Spinal cord (tissue), 10 donors: ENCODE measurements around the gene TNNI3. TPM values are rescaled to one million over a fixed set of nuclear protein-coding genes. Genes with fewer than 3 reads are reported as not detected.
"Not testable (repeated sequence)": the region's sequence is repeated elsewhere in the genome, so short reads cannot be mapped to it uniquely, and the experiment has no call there.

Experiments
- DNase-seq, 6 donors: peaks; one replicate each; pipeline versions ENCODE4 v3.0.0 to v3.0.0-alpha.2; 2013 to 2015; ENCODE audit warnings: low spot score in 6 of 6, low read depth in 4 of 6
- H3K27ac ChIP-seq: one replicate; pipeline ENCODE4 v1.5.1; 2013; ENCODE audit warnings: low read depth, low read length, control low read depth
- H3K27me3 ChIP-seq: one replicate; pipeline ENCODE4 v1.6.1; 2013; ENCODE audit warnings: low read length; ENCODE audit not compliant: control insufficient read depth, insufficient read depth
- H3K36me3 ChIP-seq: one replicate; pipeline ENCODE4 v1.6.1; 2013; ENCODE audit warnings: low read length; ENCODE audit not compliant: control insufficient read depth, insufficient read depth
- H3K4me1 ChIP-seq: one replicate; pipeline ENCODE4 v1.6.1; 2013; ENCODE audit warnings: low read length; ENCODE audit not compliant: control insufficient read depth, insufficient read depth
- H3K4me3 ChIP-seq: one replicate; pipeline ENCODE4 v1.5.1; 2013; ENCODE audit warnings: low read depth, low read length, control low read depth
- H3K9me3 ChIP-seq: one replicate; pipeline ENCODE4 v1.6.1; 2013; ENCODE audit warnings: low read length; ENCODE audit not compliant: control insufficient read depth, insufficient read depth
- WGBS: methylation state at CpG from one replicate; pipeline ENCODE4 v1.1.5; 2013; ENCODE audit warnings: missing lambda C conversion rate; ENCODE audit not compliant: insufficient coverage; 5-methylcytosine and 5-hydroxymethylcytosine counted together
- polyA plus RNA-seq, 2 donors: library from polyadenylated mRNA; unstranded; fragments of 120-200 nt; gene quantifications; one replicate each; pipeline ENCODE4 v1.2.1, GENCODE V29; 2013; ENCODE audit not compliant: insufficient read length in 2 of 2
- total RNA-seq, 2 donors: library from RNA; depleted of rRNA in 1 of 2; stranded (reverse); fragments of 120-200 nt in 1 of 2; fragments of >200 nt in 1 of 2; gene quantifications; one replicate each; pipeline versions ENCODE4 v1.2.3 to v1.2.4, GENCODE V29; 2013 to 2014
- donor health status: healthy.

The TNNI3 gene
- total and polyA plus RNA-seq, 4 donors = 3.2 to 5.5 (median 4.3) TPM

- Histone ChIP-seq H3K9me3 (no peaks in the 10 kb centered on the region), H3K4me3 (no peak overlapping the region), H3K4me1 (peaks cover 19% of the 10 kb centered on the region), H3K36me3 (no peaks in the 10 kb centered on the region), H3K27me3 (peaks cover 58% of the 10 kb centered on the region), H3K27ac (no peak overlapping the region)
- DNase-seq = no peak
- WGBS = 7% methylated on average over 31 of the region's 32 CpGs
Observed at GRCh38 chr19:55160986-55161365, 3.4 kb upstream of the TNNI3 start.

- WGBS = 3% methylated on average over 33 of the region's 33 CpGs
- peak in 2 of 6 donors; percentile 53 to 62 for DNase-seq
- peaks cover 16% of the 10 kb centered on the region for H3K4me1 ChIP-seq
- peaks cover 54% of the 10 kb centered on the region for H3K27me3 ChIP-seq
- H3K4me3 ChIP-seq = no peak overlapping the region
- H3K9me3 ChIP-seq = no peaks in the 10 kb centered on the region
- H3K27ac ChIP-seq = no peak overlapping the region
- H3K36me3 ChIP-seq = no peaks in the 10 kb centered on the region
Observed at GRCh38 chr19:55160128-55160985, 2.8 kb upstream of the TNNI3 start.

- Histone ChIP-seq H3K4me3 (no peak overlapping the region), H3K27me3 (peaks cover 57% of the 10 kb centered on the region), H3K36me3 (no peaks in the 10 kb centered on the region), H3K9me3 (no peaks in the 10 kb centered on the region), H3K27ac (no peak overlapping the region), H3K4me1 (peaks cover 16% of the 10 kb centered on the region)
- WGBS = 71% methylated on average over 18 of the region's 18 CpGs
- no peak for DNase-seq
Observed at GRCh38 chr19:55158848-55159749, 1.6 kb upstream of the TNNI3 start.

- H3K27ac ChIP-seq = no peak overlapping the region
- WGBS = 56% methylated on average over 4 of the region's 4 CpGs
- no peak overlapping the region for H3K4me3 ChIP-seq
- DNase-seq = no peak
- no peaks in the 10 kb centered on the region for H3K9me3 ChIP-seq
- peaks cover 16% of the 10 kb centered on the region for H3K4me1 ChIP-seq
- no peaks in the 10 kb centered on the region for H3K36me3 ChIP-seq
- H3K27me3 ChIP-seq = peaks cover 57% of the 10 kb centered on the region
Observed at GRCh38 chr19:55158423-55158822, 891 bp upstream of the TNNI3 start.

- Histone ChIP-seq H3K27ac (no peak overlapping the region), H3K27me3 (peaks cover 44% of the 10 kb centered on the region), H3K4me1 (peaks cover 16% of the 10 kb centered on the region), H3K9me3 (no peaks in the 10 kb centered on the region), H3K36me3 (no peaks in the 10 kb centered on the region), H3K4me3 (peak overlapping the region; percentile 16)
- WGBS = under 1% methylated on average over 41 of the region's 52 CpGs
- peak in 2 of 6 donors; percentile 47 to 77 for DNase-seq
Observed at GRCh38 chr19:55156202-55157063, 1.1 kb downstream of the TNNI3 start.

- WGBS = 8% methylated on average over 5 of the region's 5 CpGs
- H3K27me3 ChIP-seq = peaks cover 37% of the 10 kb centered on the region
- H3K27ac ChIP-seq, H3K9me3 ChIP-seq, H3K36me3 ChIP-seq, DNase-seq: not testable (repeated sequence)
- H3K4me1 ChIP-seq = peaks cover 16% of the 10 kb centered on the region
- peak overlapping the region; percentile 16 for H3K4me3 ChIP-seq
Observed at GRCh38 chr19:55155784-55156183, 1.7 kb downstream of the TNNI3 start.

GRCh38 chr19:55153652-55154264, 3.8 kb downstream of the TNNI3 start:
- Histone ChIP-seq H3K4me1 (peaks cover 16% of the 10 kb centered on the region), H3K4me3 (no peak overlapping the region), H3K27ac (no peak overlapping the region), H3K27me3 (peaks cover 36% of the 10 kb centered on the region), H3K9me3 (no peaks in the 10 kb centered on the region), H3K36me3 (no peaks in the 10 kb centered on the region)
- no peak for DNase-seq
- 87% methylated on average over 10 of the region's 12 CpGs for WGBS

- Histone ChIP-seq H3K4me1 (peaks cover 14% of the 10 kb centered on the region), H3K27ac (no peak overlapping the region), H3K36me3 (no peaks in the 10 kb centered on the region), H3K9me3 (no peaks in the 10 kb centered on the region), H3K27me3 (peaks cover 42% of the 10 kb centered on the region), H3K4me3 (no peak overlapping the region)
- peak in 1 of 6 donors; percentile 70 for DNase-seq
Observed at GRCh38 chr19:55152017-55152416, 5.5 kb downstream of the TNNI3 start.
